NCI-H1694 treated with DMSO at 0.1 percent for 48 hours (cell line): ENCODE data around the gene MAP3K13.
"Not testable (repeated sequence)": the region's sequence is repeated elsewhere in the genome, so short reads cannot be mapped to it uniquely, and the experiment has no call there.

Source experiments
- DNase-seq: peaks from one replicate; lab custom pipeline; 2025; lab: John Stamatoyannopoulos, UW

Gene MAP3K13

GRCh38 chr3:185397676-185398075 is 34.7 kb downstream of the MAP3K13 start:
- DNase-seq: peak; percentile 48

- no peak for DNase-seq
Measured at GRCh38 chr3:185399737-185400667, 37.1 kb downstream of the MAP3K13 start.

GRCh38 chr3:185400866-185401265 is 37.9 kb downstream of the MAP3K13 start:
- DNase-seq: no peak

GRCh38 chr3:185401319-185401955 is 38.5 kb downstream of the MAP3K13 start:
- DNase-seq: peak; percentile 88

- peak; percentile 96 for DNase-seq
Measured at GRCh38 chr3:185402561-185402960, 39.6 kb downstream of the MAP3K13 start.

GRCh38 chr3:185403002-185403401 is 40.1 kb downstream of the MAP3K13 start:
- no peak for DNase-seq

- DNase-seq: no peak
Measured at GRCh38 chr3:185405243-185405642, 42.3 kb downstream of the MAP3K13 start.

GRCh38 chr3:185405664-185406063 is 42.7 kb downstream of the MAP3K13 start:
- no peak for DNase-seq

GRCh38 chr3:185406121-185406620 is 43.2 kb downstream of the MAP3K13 start:
- no peak for DNase-seq

GRCh38 chr3:185409957-185410356 is 47.0 kb downstream of the MAP3K13 start:
- no peak for DNase-seq

GRCh38 chr3:185411133-185411532 is 48.2 kb downstream of the MAP3K13 start:
- no peak for DNase-seq

- no peak for DNase-seq
Measured at GRCh38 chr3:185416513-185416912, 53.6 kb downstream of the MAP3K13 start.

GRCh38 chr3:185418561-185418977 is 55.6 kb downstream of the MAP3K13 start:
- not testable (repeated sequence) for DNase-seq

- peak; percentile 75 for DNase-seq
Measured at GRCh38 chr3:185420762-185421161, 57.8 kb downstream of the MAP3K13 start.

- DNase-seq: no peak
Measured at GRCh38 chr3:185421577-185422232, 58.8 kb downstream of the MAP3K13 start.

GRCh38 chr3:185422677-185423076 is 59.7 kb downstream of the MAP3K13 start:
- DNase-seq: no peak

GRCh38 chr3:185423178-185423577 is 60.2 kb downstream of the MAP3K13 start:
- DNase-seq: no peak

- DNase-seq: no peak
Measured at GRCh38 chr3:185424435-185424834, 61.5 kb downstream of the MAP3K13 start.

- DNase-seq: no peak
Measured at GRCh38 chr3:185430375-185430774, 67.4 kb downstream of the MAP3K13 start.

- DNase-seq: peak; percentile 33
Measured at GRCh38 chr3:185439745-185440466, 77.0 kb downstream of the MAP3K13 start.

- no peak for DNase-seq
Measured at GRCh38 chr3:185442031-185442430, 79.1 kb downstream of the MAP3K13 start.

- no peak for DNase-seq
Measured at GRCh38 chr3:185444329-185444728, 81.4 kb downstream of the MAP3K13 start.
